Measurements from ENCODE around the gene ITPK1.

ITPK1 gene

DNA sequence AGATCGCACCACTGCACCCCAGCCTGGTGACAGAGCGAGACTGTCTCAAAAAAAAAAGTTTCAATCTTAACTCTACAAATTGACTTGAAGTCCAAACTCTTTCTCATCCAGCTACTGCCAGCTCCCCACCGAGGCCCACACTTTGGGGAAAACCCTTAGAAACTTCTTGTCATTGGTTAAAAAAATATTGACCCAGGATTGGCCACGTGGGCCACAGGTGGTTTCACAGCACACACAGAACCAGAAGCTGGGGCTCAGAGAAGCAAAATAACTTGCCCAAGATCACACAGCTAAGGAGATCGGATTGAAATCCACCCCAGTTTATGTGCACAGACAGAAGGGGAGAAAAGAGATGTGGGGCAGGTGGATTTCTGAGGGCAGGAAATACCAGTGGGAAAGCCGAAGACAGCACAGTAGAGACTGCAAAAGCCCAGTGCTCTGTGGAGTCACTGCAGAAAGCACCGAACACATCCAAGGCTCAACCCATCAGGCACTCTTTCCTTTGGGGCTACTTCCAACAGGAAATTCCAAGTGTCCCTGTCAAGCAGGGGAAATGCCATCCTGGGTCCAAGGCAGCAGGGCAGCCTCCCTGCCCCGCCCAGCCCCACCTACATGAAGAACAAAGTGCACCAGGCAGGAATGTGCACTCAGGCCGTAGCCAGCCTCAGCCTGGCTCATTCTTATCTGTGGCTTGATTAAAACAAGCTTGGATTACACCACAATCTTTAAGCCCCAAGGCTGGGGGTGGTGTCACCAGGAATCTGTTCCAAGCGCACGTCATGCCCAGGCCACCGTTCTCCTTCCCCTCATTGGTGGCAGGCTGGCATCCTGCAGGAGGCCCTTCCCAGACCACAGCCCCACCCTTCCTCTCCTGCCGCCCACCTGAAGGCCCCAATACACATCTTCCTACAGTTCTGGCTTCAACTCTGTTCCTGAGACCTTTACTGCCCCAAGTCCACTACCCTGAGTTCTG lies 72.5 kb downstream of the ITPK1 start:
- no peak for DNase-seq (ENCODE audit: low spot score)

DNA sequence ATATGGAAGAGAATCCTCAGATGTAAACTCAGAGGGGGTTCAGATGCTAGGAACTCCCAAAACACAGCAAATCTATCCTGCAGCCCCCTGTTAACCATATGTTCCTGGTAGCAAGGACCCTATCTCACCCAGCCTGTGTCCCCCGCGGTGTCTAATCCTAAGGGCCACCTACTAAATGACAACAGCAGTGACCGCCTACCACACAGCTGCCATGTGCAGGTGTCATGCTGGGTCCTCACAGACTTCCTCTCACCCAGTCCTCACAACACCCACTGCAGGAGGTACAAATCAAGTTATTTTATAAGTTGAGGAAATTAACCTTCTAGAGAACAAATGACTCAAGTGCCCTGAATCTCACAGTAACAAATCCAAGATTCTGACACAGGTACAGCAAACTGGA lies 73.9 kb downstream of the ITPK1 start:
- DNase-seq (ENCODE audit: low spot score) = no peak

DNA sequence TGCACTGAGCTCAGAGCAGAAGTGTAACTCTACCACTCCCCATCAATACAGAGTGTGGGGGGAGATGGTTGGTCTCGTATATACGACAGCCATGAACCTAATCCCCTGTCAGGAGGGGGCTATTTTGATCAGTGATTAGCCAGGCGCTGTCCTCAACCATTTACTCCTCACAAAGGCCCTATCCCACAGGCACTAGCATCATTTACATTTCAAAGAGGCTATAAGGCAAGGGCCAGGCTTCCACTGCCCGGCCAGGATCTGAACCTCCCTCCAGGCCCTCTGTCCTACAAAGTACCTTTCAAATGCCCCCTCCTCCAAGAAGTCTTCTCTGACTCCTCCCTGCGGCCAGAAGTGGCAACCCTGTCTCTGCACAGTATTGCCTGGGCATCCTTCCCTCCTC lies 74.7 kb downstream of the ITPK1 start:
- no peak for DNase-seq (ENCODE audit: low spot score)

DNA sequence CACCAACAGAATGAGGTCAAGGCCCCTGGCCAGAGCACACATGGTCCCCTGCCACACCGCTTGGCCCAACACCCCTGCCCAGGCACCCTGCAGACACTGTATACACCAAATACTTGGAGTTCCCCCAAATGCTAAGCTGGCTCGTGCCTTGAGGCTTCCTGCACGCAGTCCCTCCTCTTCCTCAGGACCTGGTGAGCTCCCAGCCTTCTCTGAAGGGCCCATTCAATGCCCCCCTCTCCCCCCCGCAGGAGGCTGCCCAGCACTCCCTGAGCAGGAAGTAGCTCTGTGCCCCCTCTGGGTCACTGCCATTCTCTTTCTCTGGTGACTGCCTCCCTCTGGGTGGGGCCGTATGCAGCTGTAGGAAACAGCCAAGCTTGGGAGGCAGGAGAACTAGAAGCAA lies 75.3 kb downstream of the ITPK1 start:
- DNase-seq (ENCODE audit: low spot score) = no peak

DNA sequence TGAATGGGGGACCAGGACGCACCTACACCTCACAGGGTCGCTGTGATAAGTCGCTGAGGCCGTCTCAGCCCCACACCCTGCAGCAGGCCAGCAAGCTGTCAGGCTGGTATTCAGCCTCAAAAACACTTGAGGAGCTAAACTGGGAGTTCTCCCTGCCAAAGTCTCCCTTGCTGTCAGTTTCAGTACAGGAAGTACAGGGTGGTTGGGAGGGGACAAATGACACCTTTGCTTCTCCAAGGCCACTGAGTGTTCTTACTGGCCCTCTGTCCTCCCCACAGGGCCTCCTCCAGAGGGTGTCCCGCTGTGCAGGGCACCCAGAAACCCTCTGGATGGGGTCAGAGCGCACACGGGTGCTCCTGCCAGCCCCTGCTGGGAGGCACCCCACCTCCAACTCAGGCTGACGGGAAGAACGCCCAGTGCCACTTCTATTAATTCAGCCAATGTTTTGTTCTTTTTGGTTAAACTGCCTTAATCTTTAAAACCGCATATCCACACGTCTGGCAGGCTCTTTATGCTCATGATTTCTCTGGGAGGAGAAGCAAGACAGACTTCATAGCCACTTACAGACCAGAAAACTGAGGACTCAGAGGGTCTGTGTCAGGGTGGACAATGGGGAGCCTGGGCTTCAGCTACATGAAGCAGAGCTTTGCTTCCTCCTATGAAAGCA lies 75.9 kb downstream of the ITPK1 start:
- no peak for DNase-seq (ENCODE audit: low spot score)

DNA sequence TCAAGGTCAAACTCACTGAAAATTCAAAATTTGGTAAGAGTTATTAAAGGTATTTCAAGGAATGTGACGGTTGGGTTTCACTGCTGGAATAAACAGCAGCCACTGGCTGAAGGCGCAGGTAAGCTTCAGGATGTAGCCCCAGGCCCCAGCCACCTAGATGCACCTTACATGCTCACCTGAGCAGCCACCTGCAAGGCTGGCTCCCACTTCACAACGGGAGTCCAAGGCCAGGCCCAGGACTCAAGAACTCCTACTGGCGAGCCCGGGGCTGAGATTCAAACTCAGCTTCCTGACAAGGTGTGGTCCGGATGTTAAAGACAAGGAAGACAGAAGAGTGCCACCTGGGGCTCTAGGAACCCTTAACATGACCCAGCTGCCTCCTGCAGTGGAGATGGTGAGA lies 78.4 kb downstream of the ITPK1 start:
- DNase-seq (ENCODE audit: low spot score) = no peak

DNA sequence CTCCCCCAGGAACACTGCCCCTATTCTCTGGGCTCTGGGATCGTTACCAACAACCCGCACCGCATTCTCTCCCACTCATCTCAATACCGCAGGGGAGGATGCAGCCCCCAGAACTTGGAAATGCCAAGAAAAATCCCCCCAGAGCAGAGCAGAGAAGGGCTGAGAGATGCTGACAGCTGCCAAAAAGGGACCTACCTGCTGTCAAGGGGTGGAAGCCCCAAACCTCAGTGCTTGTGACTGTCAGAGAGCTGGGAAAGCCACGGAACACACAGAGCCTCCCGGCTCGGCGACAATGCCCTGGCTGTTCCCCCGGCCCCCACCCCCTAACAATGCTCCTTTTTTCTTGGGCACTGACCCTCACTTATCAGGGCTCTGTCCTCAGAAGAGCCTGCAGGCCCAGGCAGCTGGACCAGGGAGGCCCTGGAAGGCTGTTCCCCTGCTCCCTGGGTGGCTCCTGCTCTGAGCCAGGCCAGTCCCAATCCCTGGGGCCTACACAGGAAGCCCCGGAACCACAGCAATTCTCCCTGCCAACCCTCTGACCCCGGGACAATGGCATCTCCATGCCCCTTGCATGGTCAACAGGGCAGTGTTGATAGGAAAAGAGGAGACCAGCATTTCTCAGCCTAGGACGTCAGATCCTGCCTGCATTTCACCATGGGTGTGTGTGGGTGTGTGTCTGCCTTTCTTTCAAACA lies 78.9 kb downstream of the ITPK1 start:
- DNase-seq (ENCODE audit: low spot score) = no peak

DNA sequence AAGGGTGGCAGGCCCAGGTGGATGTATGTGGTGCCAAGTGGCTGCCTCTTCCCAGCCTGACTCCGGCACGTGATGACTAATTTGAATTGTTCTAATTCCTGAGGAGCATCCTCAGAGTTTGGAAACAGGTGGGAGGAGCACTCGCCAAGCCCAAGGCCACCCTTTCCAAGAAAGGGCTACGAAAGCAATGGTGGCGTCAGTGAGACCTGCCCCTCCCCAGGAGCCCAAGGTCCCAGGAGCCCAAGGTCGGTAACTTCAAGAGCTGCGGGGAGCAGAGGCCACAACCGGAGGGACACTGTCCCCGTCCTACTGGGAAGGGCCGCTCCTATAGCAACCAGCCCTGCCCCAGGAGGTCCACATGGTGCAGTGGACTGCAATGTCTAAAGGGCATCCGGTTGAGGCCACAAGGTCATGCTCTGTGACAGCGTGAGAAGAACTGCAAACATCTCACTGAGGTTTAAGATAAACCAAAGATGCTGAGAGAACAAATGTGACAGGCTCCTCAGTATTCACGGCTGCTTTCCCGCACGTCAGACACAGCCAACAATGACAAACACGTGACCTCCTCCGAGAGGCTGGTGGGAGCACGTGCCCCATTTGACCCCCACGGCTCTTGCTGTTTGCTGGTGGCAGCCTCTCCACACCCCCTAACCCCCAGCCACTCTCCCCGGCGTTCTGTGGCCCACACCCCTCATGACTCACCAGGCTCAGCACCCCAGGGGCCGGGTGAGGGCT lies 79.6 kb downstream of the ITPK1 start:
- no peak for DNase-seq (ENCODE audit: low spot score)

DNA sequence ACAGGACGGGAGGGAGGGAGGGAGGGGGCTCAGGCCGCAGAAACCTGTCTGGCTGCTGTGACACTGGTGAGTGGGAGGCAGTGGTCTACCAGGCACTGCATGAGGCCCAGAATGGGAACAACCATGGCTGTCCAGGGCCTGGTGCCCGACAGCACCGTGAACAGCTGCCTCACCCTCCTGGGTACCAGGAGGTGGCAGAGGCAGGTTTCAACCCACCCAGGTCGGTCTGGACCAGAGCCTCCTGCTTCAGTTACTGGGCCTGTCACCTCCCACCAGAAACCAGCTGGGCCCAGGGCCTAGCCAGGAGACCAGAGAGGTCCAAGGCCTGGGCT lies 80.2 kb downstream of the ITPK1 start:
- no peak for DNase-seq (ENCODE audit: low spot score)

DNA sequence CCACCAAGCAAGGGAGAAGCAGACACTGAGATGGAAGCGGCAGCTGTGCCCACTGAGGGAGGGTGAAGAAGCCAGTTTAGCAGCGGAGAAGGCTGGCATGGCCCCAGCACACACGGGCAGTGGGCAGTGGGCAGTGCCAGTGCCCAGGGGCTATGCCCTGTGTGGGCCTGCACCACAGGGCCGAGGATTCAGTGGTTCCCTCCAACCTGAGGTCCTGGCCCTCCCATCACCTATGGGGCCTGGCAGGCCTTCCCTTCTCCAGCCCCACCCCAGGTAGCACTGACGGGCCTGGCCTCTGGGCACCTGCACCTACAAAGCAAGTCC lies 81.1 kb downstream of the ITPK1 start:
- no peak for DNase-seq (ENCODE audit: low spot score)

DNA sequence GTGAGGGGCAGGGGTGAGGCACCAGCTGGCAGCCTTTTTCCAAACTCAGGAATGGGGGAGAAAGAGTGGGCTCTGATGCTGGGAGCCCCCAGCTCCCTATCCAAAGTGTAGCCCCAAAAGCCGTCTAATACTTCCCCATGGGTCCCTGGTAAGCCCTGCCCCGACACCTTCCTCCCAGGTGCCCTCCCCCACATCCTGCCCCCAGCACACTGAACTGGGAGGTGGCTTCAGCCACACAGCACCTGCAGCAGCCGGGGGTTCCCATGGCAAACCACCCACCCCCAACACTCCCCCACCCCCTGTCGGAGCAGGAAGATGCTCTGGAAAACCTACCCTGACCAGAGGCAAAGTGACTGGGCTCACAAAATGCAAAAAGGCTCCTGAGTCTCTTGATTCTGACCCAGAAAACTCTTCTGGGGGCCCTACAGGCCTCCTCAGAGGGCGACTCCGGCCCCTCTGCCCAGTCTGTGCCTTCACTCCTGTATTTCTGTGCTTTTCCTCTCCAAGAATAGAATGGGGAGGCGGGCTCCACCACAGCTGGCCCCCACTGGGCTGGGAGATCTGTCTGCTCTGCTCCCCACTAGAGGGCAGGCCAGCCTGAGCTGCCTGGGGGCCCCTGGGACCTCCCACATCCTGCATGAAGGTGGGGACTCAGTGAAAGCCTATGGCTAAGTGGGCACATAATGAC lies 81.6 kb downstream of the ITPK1 start:
- peak; percentile 7 for DNase-seq (ENCODE audit: low spot score)

DNA sequence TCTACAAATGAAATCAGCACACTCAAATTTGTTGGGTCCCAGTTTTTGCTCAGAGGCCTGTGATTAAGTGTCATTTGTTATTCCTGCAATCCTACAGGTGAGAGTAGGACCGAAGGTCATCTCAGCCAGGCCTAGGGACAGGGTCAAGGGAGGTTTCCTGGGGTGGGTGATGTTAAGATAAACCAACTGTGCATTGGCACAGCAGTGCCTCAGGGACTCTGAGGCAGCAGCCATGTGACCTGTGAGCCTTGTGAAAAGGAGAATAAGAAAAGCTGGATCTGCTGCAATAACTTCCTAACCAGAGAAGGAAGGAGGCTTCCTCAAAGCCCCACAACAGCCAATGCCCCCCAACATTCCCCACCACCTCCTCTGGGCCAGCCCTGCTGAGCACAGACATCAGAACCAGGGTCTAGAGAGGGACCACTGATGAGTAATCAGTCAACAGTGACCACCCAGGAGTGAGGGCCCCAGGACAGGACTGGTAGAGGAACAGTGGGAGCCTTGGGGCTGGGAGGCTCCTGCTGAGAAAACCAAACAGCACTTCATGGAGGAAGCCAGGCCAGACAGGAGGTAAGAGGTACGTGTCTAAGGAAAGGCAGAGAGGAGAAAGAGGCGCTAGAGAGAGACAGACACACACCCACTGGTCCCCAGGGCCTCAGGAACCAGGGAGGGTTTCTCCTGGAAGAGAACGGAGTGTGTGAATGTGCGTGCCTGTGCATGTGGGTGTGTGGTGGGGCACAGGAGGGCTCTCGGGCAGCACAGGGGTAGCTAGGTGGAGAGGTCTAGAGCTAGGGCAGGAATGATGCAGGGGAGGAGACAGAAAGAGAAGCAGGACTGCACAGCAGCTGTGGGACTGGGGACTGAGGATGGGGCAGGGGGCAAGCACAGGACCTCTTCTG lies 82.4 kb downstream of the ITPK1 start:
- no peak for DNase-seq (ENCODE audit: low spot score)

DNA sequence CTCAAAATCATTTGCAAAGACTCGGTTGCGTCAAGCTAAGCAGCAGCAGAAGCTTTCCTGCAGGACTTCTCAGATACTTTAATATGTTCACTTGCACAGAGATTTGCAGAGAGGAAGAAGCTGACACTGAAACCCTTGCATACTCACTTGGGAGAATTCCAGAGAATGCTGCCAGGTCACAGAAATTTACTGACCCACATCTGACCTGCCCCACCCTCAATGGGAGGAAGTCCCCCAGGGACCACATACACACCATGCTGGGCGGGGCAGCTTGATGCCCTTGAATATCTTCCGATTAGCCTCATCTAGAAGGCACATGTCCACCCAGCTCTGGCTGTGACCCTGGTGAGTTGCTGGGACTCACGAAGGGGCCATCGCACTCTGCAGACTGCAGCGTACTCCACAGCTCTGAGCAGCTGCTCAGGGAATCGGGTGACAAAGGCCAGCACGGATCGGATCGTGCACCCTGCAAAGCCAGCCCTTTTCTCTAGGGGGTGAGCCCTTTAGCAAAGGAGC lies 83.2 kb downstream of the ITPK1 start:
- DNase-seq (ENCODE audit: low spot score) = no peak

DNA sequence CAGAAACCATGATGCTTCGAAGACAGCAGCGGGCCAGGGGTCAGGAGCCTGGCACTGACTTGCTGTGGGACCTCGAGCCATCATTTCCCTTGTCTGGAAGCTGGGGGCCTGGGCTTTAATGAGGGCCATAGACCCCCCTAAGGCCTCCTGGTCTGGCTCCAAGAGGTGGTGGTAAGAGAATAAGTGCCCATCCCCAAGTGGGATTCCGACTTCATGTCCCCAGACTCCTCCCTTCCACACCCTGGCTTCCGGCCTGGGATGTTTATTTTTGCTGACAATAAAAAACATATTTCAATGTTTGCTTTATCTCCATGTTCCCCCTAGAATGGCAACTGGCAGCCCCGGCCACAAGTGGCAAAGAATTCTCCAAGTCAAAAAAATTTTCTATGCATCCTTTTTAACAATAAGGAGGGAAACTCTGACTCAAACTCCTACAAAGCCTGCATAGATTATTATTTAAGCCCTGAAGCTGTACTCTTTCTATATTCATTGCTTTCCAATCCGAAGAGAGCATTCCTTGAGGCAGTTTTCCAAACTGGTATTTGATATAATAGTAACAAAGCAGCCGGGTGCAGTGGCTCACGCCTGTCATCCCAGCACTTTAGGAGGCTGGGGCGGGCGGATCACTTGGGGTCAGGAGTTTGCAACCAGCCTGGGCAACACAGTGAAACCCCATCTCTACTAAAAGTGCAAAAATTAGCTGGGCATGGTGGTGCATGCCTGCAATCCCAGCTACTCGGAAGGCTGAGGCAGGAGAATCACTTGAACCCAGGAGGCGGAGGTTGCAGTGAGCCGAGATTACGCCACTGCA lies 84.0 kb downstream of the ITPK1 start:
- DNase-seq (ENCODE audit: low spot score) = no peak

DNA sequence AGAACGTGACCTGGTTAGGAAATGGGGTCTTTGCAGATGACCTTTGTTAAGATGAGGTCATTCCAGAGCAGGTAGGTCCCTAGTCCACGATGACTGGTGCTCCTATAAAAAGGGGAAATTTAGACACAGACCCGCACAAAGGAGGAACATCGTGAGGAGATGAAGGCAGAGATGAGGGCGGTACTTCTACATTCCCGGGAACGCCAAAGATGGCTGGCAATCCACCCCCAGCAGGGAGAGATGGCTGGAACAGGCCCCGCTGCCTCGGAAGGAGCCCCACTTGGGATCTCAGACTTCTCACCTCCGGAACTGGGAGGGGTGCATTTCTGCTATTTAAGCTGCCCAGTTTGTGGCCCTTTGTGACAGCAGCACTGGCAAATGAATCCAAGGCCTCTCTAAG lies 85.0 kb downstream of the ITPK1 start:
- no peak for DNase-seq (ENCODE audit: low spot score)

DNA sequence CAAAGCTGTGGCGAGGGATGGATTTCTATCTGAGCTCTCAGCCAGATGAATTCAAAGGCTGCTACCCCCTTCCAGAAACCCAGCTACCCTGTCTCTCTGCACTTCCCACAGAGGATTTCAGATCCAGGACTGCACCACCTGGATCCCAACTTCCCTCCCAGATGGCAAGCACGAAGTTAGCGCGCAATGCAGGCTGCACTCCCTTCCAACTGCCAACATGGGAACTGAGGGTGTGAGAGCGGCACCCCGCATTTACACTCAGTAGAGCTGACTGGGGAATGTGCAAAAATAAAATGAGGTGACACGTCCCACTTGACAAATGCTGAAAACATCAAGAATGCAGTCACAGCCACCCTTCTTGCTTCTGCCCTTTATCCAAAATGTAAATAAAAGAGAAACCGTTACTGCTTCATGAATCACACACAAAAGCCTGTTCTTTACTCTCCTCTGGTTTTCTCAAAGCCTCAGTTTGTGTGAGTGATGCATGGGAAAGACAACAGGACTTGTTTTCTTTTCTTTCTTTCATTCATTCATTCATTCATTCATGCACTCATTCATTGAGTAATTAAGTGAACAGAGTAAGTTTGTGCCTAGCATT lies 85.7 kb downstream of the ITPK1 start:
- no peak for DNase-seq (ENCODE audit: low spot score)

DNA sequence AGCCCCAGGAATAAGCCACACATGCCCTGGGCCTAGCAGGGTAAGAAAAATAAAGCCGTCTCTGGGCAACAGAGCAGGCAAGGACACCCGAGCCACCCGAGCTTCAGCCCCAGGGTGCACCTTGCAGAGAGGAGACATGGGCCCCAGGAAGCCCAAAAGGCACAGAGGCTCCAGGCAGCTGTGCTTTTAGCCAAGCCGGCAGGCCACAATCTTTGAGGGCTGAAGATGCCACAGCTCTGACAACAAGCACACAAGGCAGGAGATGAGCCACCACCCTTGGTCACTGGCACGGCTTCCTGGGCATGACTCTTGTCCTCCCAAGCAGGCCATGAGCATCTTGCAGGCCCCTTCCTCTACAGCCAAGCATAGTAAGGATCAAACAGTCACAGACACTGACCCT lies 86.3 kb downstream of the ITPK1 start:
- DNase-seq (ENCODE audit: low spot score) = no peak

DNA sequence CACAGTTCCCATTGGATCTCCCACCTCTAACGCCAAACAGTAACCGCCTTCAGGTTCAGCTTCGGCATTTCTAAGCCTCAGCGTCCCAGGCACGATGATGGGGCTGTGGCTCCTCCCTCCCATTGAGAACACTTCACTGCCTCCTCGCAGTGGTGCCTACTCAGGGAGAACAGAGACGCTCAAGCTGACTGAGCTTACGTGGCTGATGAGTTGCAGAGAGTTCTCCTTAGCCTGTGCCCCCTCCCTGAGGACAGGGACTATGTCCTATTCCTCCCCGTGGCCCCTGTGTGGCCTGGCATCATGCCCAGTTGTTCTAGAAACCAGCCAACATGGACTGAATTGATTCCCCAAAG lies 87.0 kb downstream of the ITPK1 start:
- no peak for DNase-seq (ENCODE audit: low spot score)
